Uterus (tissue), 4 donors: ENCODE results near the gene ACVR1B. TPM values are rescaled to one million over a fixed set of nuclear protein-coding genes. Genes with fewer than 3 reads are reported as not detected.

ENCODE experiments used
- DNase-seq, 2 donors: peaks; one replicate each; pipeline ENCODE4 v3.0.0-alpha.2; 2019 to 2020
- H3K27ac ChIP-seq, 2 donors: fragments of 200-600 bp; sonication (generic); 1 replicate in 1 of 2; 2 replicates in 1 of 2; pipeline ENCODE4 v1.5.1; 2016 to 2018
- H3K27me3 ChIP-seq, 2 donors: fragments of 200-600 bp; sonication (generic); one replicate each; pipeline ENCODE4 v1.5.1; 2018 to 2019; ENCODE audit warnings: control low read depth in 1 of 2
- H3K36me3 ChIP-seq, 2 donors: fragments of 200-600 bp; sonication (generic); one replicate each; pipeline ENCODE4 v1.5.1; 2019; ENCODE audit warnings: control low read depth in 1 of 2
- H3K4me1 ChIP-seq, 2 donors: fragments of 200-600 bp; sonication (generic); one replicate each; pipeline ENCODE4 v1.5.1; 2018 to 2019; ENCODE audit warnings: control low read depth in 1 of 2
- H3K4me3 ChIP-seq, 2 donors: fragments of 200-600 bp; sonication (generic); 1 replicate in 1 of 2; 2 replicates in 1 of 2; pipeline ENCODE4 v1.5.1; 2018 to 2019; ENCODE audit warnings: mild to moderate bottlenecking in 1 of 2
- H3K9me3 ChIP-seq, 2 donors: fragments of 200-600 bp; sonication (generic); one replicate each; pipeline ENCODE4 v1.5.1; 2019; ENCODE audit warnings: control low read depth in 1 of 2
- POLR2A ChIP-seq, 2 donors: fragments of 450-650 bp; IDR thresholded peaks; one replicate each; pipeline ENCODE4 v1.6.1; 2016; ENCODE audit warnings: antibody characterized with exemption in 2 of 2, mild to moderate bottlenecking in 1 of 2, moderate library complexity in 1 of 2
- intact Hi-C: fragments of 100-400 bp; cut with DNase I; formaldehyde crosslinking; loops from one replicate; pipeline ENCODE4 v1.15.1; 2023; ENCODE audit warnings: low total_unique reads
- total RNA-seq, 4 donors: library from RNA; depleted of rRNA in 3 of 4; stranded (reverse); fragments of >200 nt in 3 of 4; gene quantifications; one replicate each; pipeline versions ENCODE4 v1.1.0 to v1.2.4, GENCODE V29; 2014 to 2023
- TF ChIP-seq, protein P1 (sequence below), 4 experiments: fragments of 200-600 bp in 2 of 4; fragments of 450-650 bp in 2 of 4; sonication (generic) in 2 of 4; IDR thresholded peaks; one replicate each; pipeline ENCODE4 v1.5.1; 2016 to 2019; ENCODE audit warnings: antibody characterized with exemption in 4 of 4, mild to moderate bottlenecking in 2 of 4, moderate library complexity in 1 of 4
- donor health status: DM: yes; HTN: yes; CAD: no.

ACVR1B gene
- total RNA-seq, 4 donors from 2014 or later = 2.6 to 31.6 (median 14.4) TPM

DNA sequence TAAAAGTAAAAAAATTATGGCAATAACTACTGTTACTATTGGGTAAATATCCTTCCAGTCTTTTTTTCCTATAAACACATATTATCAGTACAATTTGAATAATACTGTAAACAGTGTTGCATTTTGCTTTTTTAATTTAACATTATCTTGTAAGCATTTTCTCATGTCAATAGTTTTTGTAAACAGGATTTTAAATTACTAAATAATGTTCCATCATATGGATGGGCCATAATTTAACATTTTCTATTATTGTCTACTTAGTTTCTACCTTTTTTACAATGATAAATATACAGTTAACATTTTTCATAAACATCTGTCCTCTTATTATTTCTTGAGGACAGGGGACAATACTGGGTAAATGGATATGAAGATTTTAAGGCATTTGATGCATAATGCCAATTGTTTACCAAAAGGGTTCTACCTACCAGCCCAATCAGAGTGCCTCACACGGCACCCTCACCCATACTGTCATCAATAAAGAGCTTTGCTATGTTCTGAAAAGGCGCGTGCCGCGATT lies 759 bp upstream of the ACVR1B start:
- peak overlapping the region; percentile 76 to 92 for H3K27ac ChIP-seq

GRCh38 chr12:51951843-51952722 lies 584 bp downstream of the ACVR1B start:
- peak overlapping the region; percentile 92 to 98 for H3K4me3 ChIP-seq
- TF ChIP-seq, protein P1, sequence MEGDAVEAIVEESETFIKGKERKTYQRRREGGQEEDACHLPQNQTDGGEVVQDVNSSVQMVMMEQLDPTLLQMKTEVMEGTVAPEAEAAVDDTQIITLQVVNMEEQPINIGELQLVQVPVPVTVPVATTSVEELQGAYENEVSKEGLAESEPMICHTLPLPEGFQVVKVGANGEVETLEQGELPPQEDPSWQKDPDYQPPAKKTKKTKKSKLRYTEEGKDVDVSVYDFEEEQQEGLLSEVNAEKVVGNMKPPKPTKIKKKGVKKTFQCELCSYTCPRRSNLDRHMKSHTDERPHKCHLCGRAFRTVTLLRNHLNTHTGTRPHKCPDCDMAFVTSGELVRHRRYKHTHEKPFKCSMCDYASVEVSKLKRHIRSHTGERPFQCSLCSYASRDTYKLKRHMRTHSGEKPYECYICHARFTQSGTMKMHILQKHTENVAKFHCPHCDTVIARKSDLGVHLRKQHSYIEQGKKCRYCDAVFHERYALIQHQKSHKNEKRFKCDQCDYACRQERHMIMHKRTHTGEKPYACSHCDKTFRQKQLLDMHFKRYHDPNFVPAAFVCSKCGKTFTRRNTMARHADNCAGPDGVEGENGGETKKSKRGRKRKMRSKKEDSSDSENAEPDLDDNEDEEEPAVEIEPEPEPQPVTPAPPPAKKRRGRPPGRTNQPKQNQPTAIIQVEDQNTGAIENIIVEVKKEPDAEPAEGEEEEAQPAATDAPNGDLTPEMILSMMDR (IDR thresholded peaks at IDR 0.05) = no peak
- TF ChIP-seq POLR2A (IDR thresholded peaks at IDR 0.05) = no peak
- H3K27ac ChIP-seq = peak overlapping the region; percentile 85 to 92
- peaks cover 0 to 3% of the 10 kb centered on the region in 2 donors for H3K4me1 ChIP-seq
- no peaks in the 10 kb centered on the region for H3K9me3 ChIP-seq
- no peaks in the 10 kb centered on the region for H3K36me3 ChIP-seq
- intact Hi-C loops = no loop called here
- H3K27me3 ChIP-seq = no peaks in the 10 kb centered on the region
- DNase-seq = peak; percentile 30 to 51

More for the DNA sequence above, 759 bp upstream of the ACVR1B start:
- intact Hi-C loops = no loop called here
- no peak for DNase-seq
- no peaks in the 10 kb centered on the region for H3K9me3 ChIP-seq
- TF ChIP-seq, protein P1 (IDR thresholded peaks at IDR 0.05) = no peak
- TF ChIP-seq POLR2A (IDR thresholded peaks at IDR 0.05) = no peak
- H3K4me1 ChIP-seq = peaks cover 0 to 3% of the 10 kb centered on the region in 2 donors
- no peaks in the 10 kb centered on the region for H3K36me3 ChIP-seq
- peak overlapping the region; percentile 48 to 68 for H3K4me3 ChIP-seq
- H3K27me3 ChIP-seq = no peaks in the 10 kb centered on the region

DNA sequence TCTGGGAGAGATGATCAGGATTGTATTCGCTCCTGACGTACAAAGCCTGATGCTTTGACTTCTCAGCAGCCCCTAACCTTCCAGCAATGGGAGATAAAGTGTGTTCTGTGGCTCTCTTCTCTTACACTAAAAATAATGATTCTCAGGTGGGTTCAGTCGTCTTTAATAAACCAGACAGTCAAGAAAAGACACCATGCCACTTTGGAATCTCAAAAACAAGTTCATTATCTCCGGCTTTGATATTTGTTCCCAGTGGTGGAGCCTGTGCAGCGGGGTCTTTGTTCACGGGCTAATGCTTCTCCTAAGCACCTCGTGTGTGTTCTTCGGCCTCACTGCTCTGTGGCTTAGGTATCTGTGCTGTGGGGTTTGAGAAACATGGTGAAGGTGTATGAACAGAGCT lies 1.6 kb downstream of the ACVR1B start:
- Histone ChIP-seq H3K36me3 (no peaks in the 10 kb centered on the region), H3K27me3 (no peaks in the 10 kb centered on the region), H3K27ac (peak overlapping the region; percentile 85 to 92), H3K4me1 (peaks cover 0 to 3% of the 10 kb centered on the region in 2 donors), H3K4me3 (peak overlapping the region; percentile 92 to 98), H3K9me3 (no peaks in the 10 kb centered on the region)
- no peak for DNase-seq
- no peak for TF ChIP-seq POLR2A (IDR thresholded peaks at IDR 0.05)
- TF ChIP-seq, protein P1 (IDR thresholded peaks at IDR 0.05) = no peak
- intact Hi-C loops = no loop called here

- Histone ChIP-seq H3K36me3 (no peaks in the 10 kb centered on the region), H3K4me1 (peaks cover 0 to 3% of the 10 kb centered on the region in 2 donors), H3K9me3 (no peaks in the 10 kb centered on the region), H3K27ac (peak overlapping the region; percentile 85 to 92), H3K4me3 (no peak overlapping the region), H3K27me3 (no peaks in the 10 kb centered on the region)
- intact Hi-C loops = no loop called here
- TF ChIP-seq POLR2A (IDR thresholded peaks at IDR 0.05) = no peak
- TF ChIP-seq, protein P1 (IDR thresholded peaks at IDR 0.05) = no peak
- no peak for DNase-seq
Measured at GRCh38 chr12:51953864-51954263, 2.4 kb downstream of the ACVR1B start.
